ENCODE results near the gene GNAI2.

DNA sequence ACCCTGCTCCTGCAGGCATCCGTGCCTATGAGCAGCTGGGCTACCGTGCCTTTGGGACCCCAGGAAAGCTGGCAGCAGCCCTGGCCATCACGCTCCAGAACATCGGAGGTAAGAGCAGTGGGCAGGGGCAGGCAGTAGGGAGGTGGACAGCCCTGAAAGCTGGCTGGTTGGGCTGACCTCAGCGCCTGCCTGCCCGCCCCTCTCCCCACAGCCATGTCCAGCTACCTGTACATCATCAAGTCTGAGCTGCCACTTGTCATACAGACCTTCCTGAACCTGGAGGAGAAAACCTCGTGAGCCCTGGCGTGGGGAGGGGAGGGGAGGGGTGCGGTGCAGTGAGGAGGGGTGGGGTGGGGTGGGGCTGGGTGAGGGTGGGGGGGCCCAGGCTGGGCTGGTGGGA lies 20.5 kb upstream of the GNAI2 start:
- no peak for TF ChIP-seq EZH2 (IDR thresholded peaks at IDR 0.05; ENCODE audit: borderline replicate concordance, low read depth, low read length, severe bottlenecking)
- no peak for TF ChIP-seq POLR2AphosphoS5 (IDR thresholded peaks at IDR 0.05; ENCODE audit: insufficient read depth, low read depth, low read length)
- TF ChIP-seq, protein P1, sequence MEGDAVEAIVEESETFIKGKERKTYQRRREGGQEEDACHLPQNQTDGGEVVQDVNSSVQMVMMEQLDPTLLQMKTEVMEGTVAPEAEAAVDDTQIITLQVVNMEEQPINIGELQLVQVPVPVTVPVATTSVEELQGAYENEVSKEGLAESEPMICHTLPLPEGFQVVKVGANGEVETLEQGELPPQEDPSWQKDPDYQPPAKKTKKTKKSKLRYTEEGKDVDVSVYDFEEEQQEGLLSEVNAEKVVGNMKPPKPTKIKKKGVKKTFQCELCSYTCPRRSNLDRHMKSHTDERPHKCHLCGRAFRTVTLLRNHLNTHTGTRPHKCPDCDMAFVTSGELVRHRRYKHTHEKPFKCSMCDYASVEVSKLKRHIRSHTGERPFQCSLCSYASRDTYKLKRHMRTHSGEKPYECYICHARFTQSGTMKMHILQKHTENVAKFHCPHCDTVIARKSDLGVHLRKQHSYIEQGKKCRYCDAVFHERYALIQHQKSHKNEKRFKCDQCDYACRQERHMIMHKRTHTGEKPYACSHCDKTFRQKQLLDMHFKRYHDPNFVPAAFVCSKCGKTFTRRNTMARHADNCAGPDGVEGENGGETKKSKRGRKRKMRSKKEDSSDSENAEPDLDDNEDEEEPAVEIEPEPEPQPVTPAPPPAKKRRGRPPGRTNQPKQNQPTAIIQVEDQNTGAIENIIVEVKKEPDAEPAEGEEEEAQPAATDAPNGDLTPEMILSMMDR (IDR thresholded peaks at IDR 0.05; ENCODE audit: extremely low read depth in 1 of 2, insufficient read depth in 1 of 2, low read depth in 1 of 2, low read length in 2 of 2): no peak
- no peak for TF ChIP-seq POLR2A (IDR thresholded peaks at IDR 0.05; ENCODE audit: low read depth, low read length)
- TF ChIP-seq, protein P2, sequence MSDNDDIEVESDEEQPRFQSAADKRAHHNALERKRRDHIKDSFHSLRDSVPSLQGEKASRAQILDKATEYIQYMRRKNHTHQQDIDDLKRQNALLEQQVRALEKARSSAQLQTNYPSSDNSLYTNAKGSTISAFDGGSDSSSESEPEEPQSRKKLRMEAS (IDR thresholded peaks at IDR 0.05; ENCODE audit: insufficient read depth, insufficient read length): no peak
- TF ChIP-seq FOS (IDR thresholded peaks at IDR 0.05; ENCODE audit: borderline replicate concordance, insufficient read depth, low read length): no peak
- no peak for TF ChIP-seq GATA2 (IDR thresholded peaks at IDR 0.05; ENCODE audit: insufficient read depth, insufficient read length, low read depth, low read length)

All from endothelial cell of umbilical vein (primary cell).